ENCODE data around the gene FBXW7. TPM values are rescaled to one million over a fixed set of nuclear protein-coding genes. Genes with fewer than 3 reads are reported as not detected.

FBXW7 gene
- total and polyA plus RNA-seq, 2 donors (not counting 1 experiment from before 2014, with no cell fraction given), result 23.0 to 125 TPM

DNA sequence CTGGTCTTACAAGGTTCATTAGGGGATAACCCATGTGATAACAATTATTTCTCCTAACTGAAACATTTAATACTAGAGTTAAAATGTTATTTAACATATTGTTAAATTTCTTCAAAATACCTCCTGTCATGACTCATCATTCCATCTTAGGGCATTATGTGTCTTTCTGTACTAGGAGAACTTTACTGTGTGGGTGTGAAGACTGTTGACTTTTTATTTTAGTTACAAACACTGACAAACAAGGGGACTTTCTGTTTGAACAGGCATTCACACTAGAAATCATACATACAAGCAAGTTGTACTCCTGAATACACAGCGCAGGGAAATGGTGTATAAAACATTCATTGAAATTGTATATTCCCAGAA lies 175.9 kb downstream of the FBXW7 start:
- Histone ChIP-seq H3K79me2 (ENCODE audit: control insufficient read depth, insufficient read depth, low read length) (peaks cover 3% of the 10 kb centered on the region), H3K4me3 (ENCODE audit: control extremely low read depth in 1 of 5, extremely low read depth in 1 of 5, insufficient read depth in 1 of 5, low read depth in 2 of 5, low read length in 4 of 5) (no peak overlapping the region), H3K27me3 (replicated peaks in 1 of 4; ENCODE audit: control extremely low read depth in 1 of 4, control insufficient read depth in 3 of 4, insufficient read depth in 4 of 4, low read length in 3 of 4) (no peaks in the 10 kb centered on the region), H3K9me3 (ENCODE audit: control extremely low read depth in 1 of 3, control insufficient read depth in 2 of 3, insufficient read depth in 1 of 3, low read length in 2 of 3) (no peaks in the 10 kb centered on the region), H3K4me2 (replicated peaks; ENCODE audit: low read depth, low read length, poor library complexity, severe bottlenecking) (no peak overlapping the region), H3K27ac (ENCODE audit: low read length in 2 of 2) (no peak overlapping the region), H3K4me1 (ENCODE audit: control insufficient read depth in 2 of 2, insufficient read depth in 2 of 2, low read length in 2 of 2) (peaks cover 4 to 9% of the 10 kb centered on the region in 2 donors), H3K36me3 (replicated peaks in 1 of 2; ENCODE audit: control extremely low read depth in 1 of 2, control insufficient read depth in 1 of 2, extremely low read depth in 1 of 2, insufficient read depth in 2 of 2, low read length in 1 of 2) (no peaks in the 10 kb centered on the region), H4K20me1 (ENCODE audit: control insufficient read depth, insufficient read depth, low read length, poor library complexity, severe bottlenecking) (no peaks in the 10 kb centered on the region), H2AFZ (ENCODE audit: insufficient read depth, low read depth, low read length, poor library complexity, severe bottlenecking) (no peak overlapping the region), H3K9ac (ENCODE audit: low read length) (no peak overlapping the region)
- TF ChIP-seq, protein P1, sequence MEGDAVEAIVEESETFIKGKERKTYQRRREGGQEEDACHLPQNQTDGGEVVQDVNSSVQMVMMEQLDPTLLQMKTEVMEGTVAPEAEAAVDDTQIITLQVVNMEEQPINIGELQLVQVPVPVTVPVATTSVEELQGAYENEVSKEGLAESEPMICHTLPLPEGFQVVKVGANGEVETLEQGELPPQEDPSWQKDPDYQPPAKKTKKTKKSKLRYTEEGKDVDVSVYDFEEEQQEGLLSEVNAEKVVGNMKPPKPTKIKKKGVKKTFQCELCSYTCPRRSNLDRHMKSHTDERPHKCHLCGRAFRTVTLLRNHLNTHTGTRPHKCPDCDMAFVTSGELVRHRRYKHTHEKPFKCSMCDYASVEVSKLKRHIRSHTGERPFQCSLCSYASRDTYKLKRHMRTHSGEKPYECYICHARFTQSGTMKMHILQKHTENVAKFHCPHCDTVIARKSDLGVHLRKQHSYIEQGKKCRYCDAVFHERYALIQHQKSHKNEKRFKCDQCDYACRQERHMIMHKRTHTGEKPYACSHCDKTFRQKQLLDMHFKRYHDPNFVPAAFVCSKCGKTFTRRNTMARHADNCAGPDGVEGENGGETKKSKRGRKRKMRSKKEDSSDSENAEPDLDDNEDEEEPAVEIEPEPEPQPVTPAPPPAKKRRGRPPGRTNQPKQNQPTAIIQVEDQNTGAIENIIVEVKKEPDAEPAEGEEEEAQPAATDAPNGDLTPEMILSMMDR (IDR thresholded peaks at IDR 0.05), result no peak
- TF ChIP-seq EZH2 (IDR thresholded peaks at IDR 0.05; ENCODE audit: borderline replicate concordance, insufficient read depth, low read depth, low read length, poor library complexity, severe bottlenecking), result no peak
- Mint-ChIP-seq H3K9me3 (ENCODE audit: insufficient read depth) (no peaks in the 10 kb centered on the region), H3K4me3 (no peak overlapping the region), H3K27me3 (no peaks in the 10 kb centered on the region), H3K27ac (no peak overlapping the region), H3K4me1 (peaks cover 15% of the 10 kb centered on the region)
- ATAC-seq (ENCODE audit: low read depth) (no peak), DNase-seq (no peak)
- ChIA-PET CTCF (no interaction called here), POLR2A (no interaction called here)
- no CpG with 5 or more reads among the region's 1 CpG for WGBS (ENCODE audit: insufficient coverage)
- intact Hi-C loops (cut with micrococcal nuclease), result no loop called here

DNA sequence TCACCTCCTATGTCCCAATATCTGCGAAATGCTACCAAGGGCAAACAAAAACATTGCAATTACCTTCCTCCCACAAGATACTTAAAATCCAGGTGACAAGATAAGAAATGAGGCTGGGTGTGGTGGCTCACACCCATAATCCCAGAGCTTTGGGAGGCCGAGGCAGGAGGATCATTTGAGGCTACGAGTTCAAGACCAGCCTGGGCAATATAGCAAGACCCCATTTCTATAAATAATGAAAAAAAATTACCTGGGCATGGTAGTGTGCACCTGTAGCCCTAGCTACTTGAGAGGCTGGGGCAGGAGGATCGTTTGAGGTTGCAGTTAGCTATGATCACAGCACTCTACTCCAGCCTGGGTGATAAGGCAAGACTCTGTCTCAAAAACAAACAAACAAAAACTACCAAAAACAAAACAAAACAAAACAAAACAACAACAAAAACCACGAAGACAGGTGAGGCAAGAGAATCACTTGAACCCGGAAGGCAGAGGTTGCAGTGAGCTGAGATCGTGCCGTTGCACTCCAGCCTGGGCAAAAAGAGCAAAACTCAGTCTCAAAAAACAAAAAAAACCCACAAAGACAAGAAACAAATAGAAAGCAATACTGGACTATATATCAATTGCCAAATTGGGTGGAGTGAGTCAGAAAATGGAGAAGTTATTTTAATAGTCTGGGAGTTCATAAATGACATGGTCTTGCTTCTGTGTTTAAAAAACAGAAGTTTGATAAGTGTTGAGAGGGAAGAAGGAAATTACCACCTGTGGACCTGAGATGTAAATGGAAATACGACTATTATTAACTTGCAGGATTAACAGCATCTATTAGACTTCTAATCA lies 176.5 kb downstream of the FBXW7 start:
- Histone ChIP-seq H2AFZ (ENCODE audit: insufficient read depth, low read depth, low read length, poor library complexity, severe bottlenecking) (no peak overlapping the region), H3K27me3 (replicated peaks in 1 of 4; ENCODE audit: control extremely low read depth in 1 of 4, control insufficient read depth in 3 of 4, insufficient read depth in 4 of 4, low read length in 3 of 4) (no peaks in the 10 kb centered on the region), H3K4me3 (ENCODE audit: control extremely low read depth in 1 of 5, extremely low read depth in 1 of 5, insufficient read depth in 1 of 5, low read depth in 2 of 5, low read length in 4 of 5) (no peak overlapping the region), H3K79me2 (ENCODE audit: control insufficient read depth, insufficient read depth, low read length) (peaks cover 3% of the 10 kb centered on the region), H3K9ac (ENCODE audit: low read length) (no peak overlapping the region), H3K4me2 (replicated peaks; ENCODE audit: low read depth, low read length, poor library complexity, severe bottlenecking) (no peak overlapping the region), H3K27ac (ENCODE audit: low read length in 2 of 2) (no peak overlapping the region), H3K36me3 (replicated peaks in 1 of 2; ENCODE audit: control extremely low read depth in 1 of 2, control insufficient read depth in 1 of 2, extremely low read depth in 1 of 2, insufficient read depth in 2 of 2, low read length in 1 of 2) (no peaks in the 10 kb centered on the region), H4K20me1 (ENCODE audit: control insufficient read depth, insufficient read depth, low read length, poor library complexity, severe bottlenecking) (no peaks in the 10 kb centered on the region), H3K9me3 (ENCODE audit: control extremely low read depth in 1 of 3, control insufficient read depth in 2 of 3, insufficient read depth in 1 of 3, low read length in 2 of 3) (no peaks in the 10 kb centered on the region), H3K4me1 (ENCODE audit: control insufficient read depth in 2 of 2, insufficient read depth in 2 of 2, low read length in 2 of 2) (peaks cover 4 to 9% of the 10 kb centered on the region in 2 donors)
- intact Hi-C loops (cut with micrococcal nuclease), result no loop called here
- no peak for TF ChIP-seq EZH2 (IDR thresholded peaks at IDR 0.05; ENCODE audit: borderline replicate concordance, insufficient read depth, low read depth, low read length, poor library complexity, severe bottlenecking)
- TF ChIP-seq, protein P1 (IDR thresholded peaks at IDR 0.05), result no peak
- Mint-ChIP-seq H3K4me1 (peaks cover 17% of the 10 kb centered on the region), H3K27ac (no peak overlapping the region), H3K27me3 (no peaks in the 10 kb centered on the region), H3K9me3 (ENCODE audit: insufficient read depth) (no peaks in the 10 kb centered on the region), H3K4me3 (no peak overlapping the region)
- ATAC-seq (ENCODE audit: low read depth), result no peak
- DNase-seq, result peak; percentile 16
- 100% methylated on average over 2 of the region's 9 CpGs for WGBS (ENCODE audit: insufficient coverage)
- ChIA-PET CTCF (no interaction called here), POLR2A (no interaction called here)
